ENCODE measurements around the gene KRTAP10-9. TPM values are rescaled to one million over a fixed set of nuclear protein-coding genes. Genes with fewer than 3 reads are reported as not detected.

The KRTAP10-9 gene
- total RNA-seq, result not detected in 2 replicates

GRCh38 chr21:44626673-44627143, at the start of gene KRTAP10-9:
Gene KRTAP10-9, plus strand, starts transcription at chr21:44627093. Its CDS starts 79 bp downstream, at chr21:44627172.

GRCh38 chr21:44580231-44580821, 46.6 kb upstream of the KRTAP10-9 start, which contains the start of gene KRTAP10-5:
Gene KRTAP10-5, minus strand, starts transcription at chr21:44580604. Its CDS starts 26 bp downstream, at chr21:44580578.

GRCh38 chr21:44592446-44593311, 34.2 kb upstream of the KRTAP10-9 start, which contains the start of gene KRTAP10-6:
Gene KRTAP10-6, minus strand, starts transcription at chr21:44592505. Its CDS starts 21 bp downstream, at chr21:44592484.

GRCh38 chr21:44600118-44600978, 26.5 kb upstream of the KRTAP10-9 start, which contains the start of gene KRTAP10-7:
Gene KRTAP10-7, plus strand, starts transcription at chr21:44600597. Its CDS starts 25 bp downstream, at chr21:44600622.

GRCh38 chr21:44612029-44612486, 14.8 kb upstream of the KRTAP10-9 start, which contains the start of gene KRTAP10-8:
Gene KRTAP10-8, plus strand, starts transcription at chr21:44612079. Its CDS starts 22 bp downstream, at chr21:44612101.

GRCh38 chr21:44637018-44637850, 10.3 kb downstream of the KRTAP10-9 start, which contains the start of gene KRTAP10-10:
Gene KRTAP10-10, plus strand, starts transcription at chr21:44637356. Its CDS starts 62 bp downstream, at chr21:44637418.

GRCh38 chr21:44646366-44647221, 19.7 kb downstream of the KRTAP10-9 start, which contains the start of gene KRTAP10-11:
Gene KRTAP10-11, plus strand, starts transcription at chr21:44646414. Its CDS starts 45 bp downstream, at chr21:44646459.

GRCh38 chr21:44654576-44655175, 27.8 kb downstream of the KRTAP10-9 start, which contains the start of gene KRTAP12-4:
Gene KRTAP12-4, minus strand, starts transcription at chr21:44654659. Its CDS starts 45 bp downstream, at chr21:44654614.

GRCh38 chr21:44657635-44658540, 31.0 kb downstream of the KRTAP10-9 start, which contains the start of gene KRTAP12-3:
Gene KRTAP12-3, plus strand, starts transcription at chr21:44657932. Its CDS starts 48 bp downstream, at chr21:44657980.

GRCh38 chr21:44666401-44667320, 39.8 kb downstream of the KRTAP10-9 start, which contains the start of gene KRTAP12-2:
Gene KRTAP12-2, minus strand, starts transcription at chr21:44666927. Its CDS starts 41 bp downstream, at chr21:44666886.

Other genes starting within 250 kb of the KRTAP10-9 start
- 2.4 and 3.0 TPM in 2 replicates for gene LRRC3, start 171.6 kb upstream of the KRTAP10-9 start, total RNA-seq
- gene KRTAP10-1, start 86.9 kb upstream of the KRTAP10-9 start, total RNA-seq, result not detected in 2 replicates
- not detected in 2 replicates for gene KRTAP10-2, start 75.6 kb upstream of the KRTAP10-9 start, total RNA-seq
- gene KRTAP10-3, start 68.3 kb upstream of the KRTAP10-9 start, total RNA-seq, result not detected in 2 replicates
- not detected in 2 replicates for gene KRTAP10-4, start 53.4 kb upstream of the KRTAP10-9 start, total RNA-seq
- gene KRTAP10-5, start 46.5 kb upstream of the KRTAP10-9 start, total RNA-seq, result not detected in 2 replicates
- gene KRTAP10-6, start 34.6 kb upstream of the KRTAP10-9 start, total RNA-seq, result not detected in 2 replicates
- gene KRTAP10-7, start 26.5 kb upstream of the KRTAP10-9 start, total RNA-seq, result not detected in 2 replicates
- not detected in 2 replicates for gene KRTAP10-8, start 15.0 kb upstream of the KRTAP10-9 start, total RNA-seq
- not detected in 2 replicates for gene KRTAP10-10, start 10.3 kb downstream of the KRTAP10-9 start, total RNA-seq
- not detected in 2 replicates for gene KRTAP10-11, start 19.3 kb downstream of the KRTAP10-9 start, total RNA-seq
- gene KRTAP12-4, start 27.6 kb downstream of the KRTAP10-9 start, total RNA-seq, result not detected in 2 replicates
- gene KRTAP12-3, start 30.8 kb downstream of the KRTAP10-9 start, total RNA-seq, result not detected in 2 replicates
- not detected in 2 replicates for gene KRTAP12-2, start 39.8 kb downstream of the KRTAP10-9 start, total RNA-seq
- not detected in 2 replicates for gene KRTAP12-1, start 55.1 kb downstream of the KRTAP10-9 start, total RNA-seq
- gene KRTAP10-12, start 70.1 kb downstream of the KRTAP10-9 start, total RNA-seq, result not detected in 2 replicates
- not detected in 2 replicates for gene TSPEAR, start 84.5 kb downstream of the KRTAP10-9 start, total RNA-seq
- gene UBE2G2, start 174.7 kb downstream of the KRTAP10-9 start, total RNA-seq, result 131 and 158 TPM in 2 replicates
- 110 and 111 TPM in 2 replicates for gene SUMO3, start 191.0 kb downstream of the KRTAP10-9 start, total RNA-seq
- gene PTTG1IP, start 246.6 kb downstream of the KRTAP10-9 start, total RNA-seq, result 288 and 300 TPM in 2 replicates

All from thoracic aorta endothelial cell (primary cell).